Inflammatory macrophage treated with lipopolysaccharide for 1 hour (primary cell): ENCODE data around the gene HPD.
"Not testable (repeated sequence)": the region's sequence is repeated elsewhere in the genome, so short reads cannot be mapped to it uniquely, and the experiment has no call there.

Experiments
- DNase-seq, 2 donors: peaks; one replicate each; pipeline ENCODE4 v3.0.0-alpha.2; 2020 to 2022

HPD gene

GRCh38 chr12:121861636-121862254, 3.1 kb upstream of the HPD start:
- no peak for DNase-seq

DNA sequence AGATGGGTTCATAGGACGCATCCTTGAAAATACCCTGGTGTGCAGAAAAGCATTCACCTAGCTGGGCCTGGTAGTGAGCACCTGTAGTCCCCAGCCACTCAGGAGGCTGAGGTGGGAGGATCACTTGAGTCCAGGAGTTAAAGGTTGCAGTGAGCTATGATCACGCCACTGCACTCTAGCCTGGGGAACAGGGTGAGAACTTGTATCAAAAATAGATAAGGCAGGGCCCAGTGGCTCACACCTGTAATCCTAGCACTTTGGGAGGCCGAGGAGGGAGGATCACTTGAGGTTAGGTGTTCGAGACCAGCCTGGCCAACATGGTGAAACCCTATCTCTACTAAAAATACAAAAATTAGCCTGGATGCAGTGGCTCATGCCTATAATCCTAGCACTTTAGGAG, 2.0 kb upstream of the HPD start:
- not testable (repeated sequence) for DNase-seq

DNA sequence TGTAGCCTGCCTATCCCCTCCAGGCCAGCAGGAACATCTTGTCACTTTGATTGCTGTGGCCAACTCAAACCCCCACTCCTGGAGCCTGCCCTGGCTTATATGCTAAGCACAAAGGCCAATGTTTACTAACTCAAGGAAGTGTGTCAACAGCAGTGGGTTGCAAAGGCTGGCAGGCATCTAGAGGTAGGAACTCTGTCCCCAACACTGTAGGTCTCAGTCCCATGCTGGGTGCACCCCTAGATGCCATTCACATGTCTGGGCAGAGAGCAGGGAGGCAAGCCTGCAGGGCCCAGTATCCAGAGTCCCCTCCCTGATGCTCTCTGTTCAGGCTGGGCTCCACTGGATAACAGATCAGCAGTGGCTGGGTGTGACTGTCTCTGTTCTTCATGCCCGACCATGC, 1.6 kb upstream of the HPD start:
- DNase-seq = no peak

DNA sequence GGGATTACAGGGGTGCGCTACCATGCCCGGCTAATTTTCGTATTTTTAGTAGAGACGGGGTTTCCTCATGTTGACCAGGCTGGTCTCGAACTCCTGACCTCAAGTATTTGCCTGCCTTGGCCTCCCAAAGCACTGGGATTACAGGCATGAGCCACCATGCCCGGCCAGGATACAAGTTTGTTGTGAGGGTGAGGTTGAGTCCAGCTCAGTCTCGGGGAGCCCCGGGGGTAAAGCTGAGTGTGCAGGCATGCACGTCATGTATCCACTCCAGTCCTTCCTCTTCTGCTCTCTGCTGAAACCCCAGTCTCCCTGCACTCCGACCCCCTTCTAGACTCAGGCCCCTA, 369 bp downstream of the HPD start:
- no peak for DNase-seq

GRCh38 chr12:121857322-121858246, 1.1 kb downstream of the HPD start:
- DNase-seq = peak; percentile 13 to 19

- not testable (repeated sequence) for DNase-seq
Observed at GRCh38 chr12:121852392-121852791, 6.3 kb downstream of the HPD start.

DNA sequence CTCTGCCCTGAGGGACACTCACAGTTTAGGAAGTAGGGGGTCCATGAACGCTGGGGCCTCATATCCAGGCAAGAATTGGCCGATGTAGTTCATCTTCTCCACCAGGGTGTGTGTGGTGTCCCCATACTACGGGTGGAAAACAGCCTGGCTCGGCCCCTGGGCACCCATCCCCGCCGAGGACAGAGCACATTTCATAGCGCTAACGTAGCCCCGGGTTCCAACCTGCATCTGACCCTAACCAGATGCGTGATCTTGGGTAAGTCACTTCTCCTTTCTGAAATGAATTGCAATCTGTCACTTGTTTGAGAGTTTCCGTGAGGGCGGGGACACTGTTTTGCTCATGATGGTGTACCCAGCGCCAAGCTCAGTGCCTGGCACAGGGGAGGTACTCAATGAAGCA, 9.0 kb downstream of the HPD start:
- peak; percentile 46 to 55 for DNase-seq

GRCh38 chr12:121849211-121849610, 9.4 kb downstream of the HPD start:
- DNase-seq = no peak

DNA sequence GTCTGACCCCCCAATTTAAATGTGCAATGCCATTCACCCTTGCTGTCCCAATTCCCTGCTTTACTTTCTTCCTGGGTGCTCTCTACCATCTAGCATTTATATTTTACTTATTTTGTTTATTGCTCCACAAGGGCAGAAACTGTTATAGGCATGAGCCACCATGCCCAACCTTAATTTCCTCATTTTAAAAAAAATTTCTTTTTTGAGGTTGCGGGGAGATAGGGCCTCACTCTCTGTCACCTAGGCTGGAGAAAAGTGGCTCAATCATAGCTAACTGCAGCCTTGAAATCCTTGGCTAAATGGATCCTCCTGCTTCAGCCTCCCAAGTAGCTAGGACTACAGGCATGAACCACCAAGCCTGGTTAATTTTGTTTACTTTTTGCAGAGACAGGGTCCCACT, 13.0 kb downstream of the HPD start:
- DNase-seq = no peak

- DNase-seq = no peak
Observed at GRCh38 chr12:121843236-121843982, 15.2 kb downstream of the HPD start.

GRCh38 chr12:121839993-121840761, 18.5 kb downstream of the HPD start:
- peak; percentile 9 to 25 for DNase-seq

GRCh38 chr12:121839106-121839992, 19.3 kb downstream of the HPD start:
- peak; percentile 99 to 100 for DNase-seq

DNA sequence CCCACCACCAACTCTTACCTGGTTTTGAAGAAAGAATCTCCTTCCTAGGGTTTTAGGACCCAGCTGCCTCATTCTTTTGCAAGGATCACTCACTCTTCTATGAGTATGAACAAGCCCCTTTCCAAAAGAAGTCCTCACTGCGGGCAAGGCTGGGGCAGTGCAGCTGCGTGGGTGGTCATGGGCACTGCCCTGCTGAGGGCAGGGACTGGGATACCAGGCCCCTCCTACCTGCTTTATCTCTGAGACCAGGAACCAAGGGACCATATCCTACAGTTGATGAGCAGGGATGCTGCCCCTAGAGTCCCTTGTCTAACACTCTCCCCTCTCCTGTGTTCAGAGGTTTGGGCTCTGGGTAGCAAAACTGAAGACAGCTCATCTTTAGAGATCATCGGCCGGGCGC, 20.5 kb downstream of the HPD start:
- no peak for DNase-seq

- no peak for DNase-seq
Observed at GRCh38 chr12:121837680-121838079, 21.0 kb downstream of the HPD start.

GRCh38 chr12:121831571-121832245, 27.0 kb downstream of the HPD start:
- peak in 1 of 2 donors; percentile 23 for DNase-seq

DNA sequence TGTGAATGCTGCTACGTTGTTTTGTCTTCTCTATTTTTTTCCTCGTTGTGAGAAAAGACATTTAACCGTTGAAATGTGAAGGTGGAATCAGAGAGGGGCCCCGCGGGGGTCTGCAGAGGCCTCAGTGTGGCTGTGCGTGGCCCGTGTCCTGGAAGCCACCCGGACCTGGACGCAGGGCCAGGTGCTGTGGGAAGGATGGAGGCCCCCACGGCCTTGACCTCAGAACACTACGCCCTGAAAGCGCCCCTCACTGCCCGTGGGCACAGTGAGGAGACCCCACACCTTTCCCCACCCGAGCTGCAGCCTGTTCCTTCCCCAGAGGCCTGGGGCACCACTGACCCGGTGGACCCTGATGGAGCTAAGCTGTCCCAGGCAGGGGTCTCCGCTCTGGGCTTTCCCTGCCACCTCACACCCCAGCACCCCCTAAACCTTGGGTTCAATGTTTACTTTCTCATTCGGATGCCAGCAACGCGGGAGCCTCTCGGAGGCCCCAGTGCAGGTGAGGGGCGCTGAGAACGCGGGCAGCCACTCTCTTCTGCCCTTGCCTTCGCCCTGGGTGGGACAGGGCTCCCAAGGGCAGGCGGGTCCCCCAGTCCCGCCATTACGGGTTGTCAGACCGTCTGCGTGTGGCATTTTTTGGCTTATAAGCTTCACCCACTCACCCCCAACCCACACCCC, 27.9 kb downstream of the HPD start:
- DNase-seq = no peak

DNA sequence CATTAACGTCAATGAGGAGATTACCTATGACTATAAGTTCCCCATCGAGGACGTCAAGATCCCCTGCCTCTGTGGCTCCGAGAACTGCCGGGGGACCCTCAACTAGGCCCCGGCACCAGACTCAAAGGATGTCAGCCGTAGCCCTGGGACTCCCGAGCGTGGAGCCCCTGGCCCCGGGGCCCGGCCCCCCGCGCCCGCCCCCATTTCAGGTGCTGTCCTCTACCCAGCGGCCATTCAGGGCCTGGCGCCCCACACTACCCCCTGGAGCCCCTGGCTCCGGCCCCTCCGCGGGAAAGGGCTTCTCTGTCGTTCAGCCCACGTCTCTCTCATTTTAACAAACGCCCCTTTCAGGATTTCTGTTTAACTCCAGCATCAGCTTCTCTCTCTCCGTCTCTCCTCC, 28.5 kb downstream of the HPD start:
- DNase-seq = no peak

DNA sequence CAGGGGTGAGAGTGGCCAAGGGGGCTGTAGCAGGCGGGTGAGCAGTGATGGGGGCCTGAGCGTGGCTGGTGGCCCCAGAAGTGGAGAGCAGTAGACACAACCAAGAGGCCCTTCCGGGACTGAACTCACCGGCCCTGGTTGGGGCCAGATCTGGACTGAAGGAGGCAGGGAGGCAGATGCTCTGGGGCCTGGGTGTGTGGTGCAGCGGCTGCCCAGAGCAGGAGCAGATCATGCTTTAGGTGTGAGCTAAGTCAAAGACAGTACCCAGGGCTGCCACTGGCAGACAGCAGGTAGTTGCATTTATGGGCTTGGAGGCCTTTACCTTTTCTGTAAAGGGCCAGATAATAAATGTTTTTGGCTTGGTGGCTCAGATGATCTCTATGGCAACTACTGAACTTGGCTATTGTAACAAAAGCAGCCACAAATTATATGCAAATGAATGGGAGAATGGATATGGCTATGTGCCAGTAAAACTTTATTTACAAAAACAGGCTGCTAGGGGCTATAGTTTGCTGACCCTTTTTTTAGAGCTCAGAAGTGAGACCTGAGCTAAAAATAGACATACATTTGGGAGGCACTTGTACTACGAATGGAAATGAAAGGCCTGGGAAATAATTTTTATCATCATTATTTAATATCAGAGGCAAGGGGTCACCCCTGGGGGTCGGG, 29.3 kb downstream of the HPD start:
- DNase-seq = no peak

DNA sequence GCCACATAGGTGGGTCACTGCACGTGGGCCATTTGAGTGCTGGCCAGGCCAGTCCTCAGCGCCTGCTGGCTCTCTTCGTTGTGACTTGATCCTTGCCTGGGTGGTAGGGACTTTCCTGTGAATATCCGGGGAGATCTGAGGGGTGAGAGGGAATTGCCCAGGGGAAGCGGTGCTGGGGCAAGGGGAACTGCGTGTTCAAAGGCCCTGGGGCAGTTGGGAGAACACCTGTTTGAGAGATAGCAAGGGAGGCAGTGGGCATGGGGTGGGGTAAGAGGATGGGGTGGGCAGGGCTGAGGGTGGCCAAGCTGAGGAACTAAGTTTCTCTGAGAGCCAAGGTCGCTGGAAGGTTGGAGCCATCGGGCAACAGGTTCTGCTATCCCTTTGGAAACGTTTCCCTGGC, 29.8 kb downstream of the HPD start:
- no peak for DNase-seq

GRCh38 chr12:121828306-121828705, 30.4 kb downstream of the HPD start:
- no peak for DNase-seq
